AG09319 (cell line): ENCODE measurements around the gene POFUT2.

Experiments
- DNase-seq: peaks from one replicate; pipeline ENCODE4 v3.0.0-alpha.2; 2010; ENCODE audit warnings: low read depth; ENCODE audit errors: extremely low read depth
- TF ChIP-seq, protein P1 (sequence below): IDR thresholded peaks from 2 replicates; pipeline ENCODE4 v1.5.1; 2011; ENCODE audit warnings: low read depth, mild to moderate bottlenecking, inconsistent platforms, low read length, moderate library complexity

Gene POFUT2

DNA sequence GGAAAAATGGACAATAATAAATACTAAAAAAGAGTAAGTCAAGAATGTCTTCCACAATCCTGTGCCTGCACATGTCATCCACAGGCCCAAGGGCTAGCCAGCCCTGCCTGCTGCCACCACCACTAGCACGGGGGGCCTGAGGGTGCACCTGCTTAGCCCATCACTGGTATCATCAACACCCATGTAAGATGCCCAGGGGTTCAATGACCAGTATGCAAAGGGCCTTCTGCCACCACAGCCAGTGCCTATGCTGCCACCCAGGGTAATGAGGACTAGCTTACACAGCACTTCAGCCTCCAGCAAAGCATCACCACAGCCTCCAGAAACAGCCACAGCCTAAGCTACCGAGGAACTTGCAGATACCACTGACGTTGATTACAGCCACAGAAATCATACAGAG is 46.3 kb downstream of the POFUT2 start:
- TF ChIP-seq, protein P1, sequence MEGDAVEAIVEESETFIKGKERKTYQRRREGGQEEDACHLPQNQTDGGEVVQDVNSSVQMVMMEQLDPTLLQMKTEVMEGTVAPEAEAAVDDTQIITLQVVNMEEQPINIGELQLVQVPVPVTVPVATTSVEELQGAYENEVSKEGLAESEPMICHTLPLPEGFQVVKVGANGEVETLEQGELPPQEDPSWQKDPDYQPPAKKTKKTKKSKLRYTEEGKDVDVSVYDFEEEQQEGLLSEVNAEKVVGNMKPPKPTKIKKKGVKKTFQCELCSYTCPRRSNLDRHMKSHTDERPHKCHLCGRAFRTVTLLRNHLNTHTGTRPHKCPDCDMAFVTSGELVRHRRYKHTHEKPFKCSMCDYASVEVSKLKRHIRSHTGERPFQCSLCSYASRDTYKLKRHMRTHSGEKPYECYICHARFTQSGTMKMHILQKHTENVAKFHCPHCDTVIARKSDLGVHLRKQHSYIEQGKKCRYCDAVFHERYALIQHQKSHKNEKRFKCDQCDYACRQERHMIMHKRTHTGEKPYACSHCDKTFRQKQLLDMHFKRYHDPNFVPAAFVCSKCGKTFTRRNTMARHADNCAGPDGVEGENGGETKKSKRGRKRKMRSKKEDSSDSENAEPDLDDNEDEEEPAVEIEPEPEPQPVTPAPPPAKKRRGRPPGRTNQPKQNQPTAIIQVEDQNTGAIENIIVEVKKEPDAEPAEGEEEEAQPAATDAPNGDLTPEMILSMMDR: no peak
- no peak for DNase-seq

DNA sequence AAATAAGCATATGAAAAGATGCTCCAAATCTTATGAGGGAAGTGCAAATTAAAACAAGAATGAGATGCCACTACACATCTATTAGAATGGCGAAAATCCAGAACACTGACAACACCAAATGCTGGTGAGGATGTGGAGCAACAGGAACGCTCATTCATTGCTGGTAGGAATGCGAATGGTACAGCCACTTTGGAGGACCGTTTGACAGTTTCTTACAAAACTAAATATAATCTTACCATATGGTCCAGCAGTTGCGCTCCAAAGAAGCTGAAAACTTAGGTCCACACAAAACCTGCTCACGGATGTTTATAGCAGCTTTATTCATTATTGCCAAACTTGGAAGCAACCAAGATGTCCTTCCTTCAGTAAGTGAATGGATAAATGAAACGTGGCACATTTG is 50.3 kb downstream of the POFUT2 start:
- no peak for DNase-seq
- TF ChIP-seq, protein P1: no peak

DNA sequence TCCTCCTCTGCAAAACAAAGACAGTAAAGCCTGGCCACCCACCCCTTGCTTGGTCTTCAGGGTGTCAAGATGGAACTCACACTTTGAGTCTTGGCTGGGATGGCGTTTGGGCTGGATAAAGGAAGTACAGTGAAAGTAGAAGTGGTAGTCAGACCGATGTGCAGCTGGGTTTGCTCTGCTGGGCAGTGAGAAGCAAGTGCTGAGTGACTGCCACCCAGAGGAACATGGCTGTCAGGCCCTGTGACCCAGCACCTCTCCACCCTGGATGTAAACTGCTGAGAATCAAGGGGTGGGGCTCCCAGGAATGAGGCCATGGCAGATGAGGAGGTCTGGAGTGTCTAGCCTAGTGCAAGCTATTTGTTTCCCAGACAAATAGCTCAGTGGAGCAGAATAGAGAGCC is 51.2 kb downstream of the POFUT2 start:
- DNase-seq: no peak
- TF ChIP-seq, protein P1: no peak

DNA sequence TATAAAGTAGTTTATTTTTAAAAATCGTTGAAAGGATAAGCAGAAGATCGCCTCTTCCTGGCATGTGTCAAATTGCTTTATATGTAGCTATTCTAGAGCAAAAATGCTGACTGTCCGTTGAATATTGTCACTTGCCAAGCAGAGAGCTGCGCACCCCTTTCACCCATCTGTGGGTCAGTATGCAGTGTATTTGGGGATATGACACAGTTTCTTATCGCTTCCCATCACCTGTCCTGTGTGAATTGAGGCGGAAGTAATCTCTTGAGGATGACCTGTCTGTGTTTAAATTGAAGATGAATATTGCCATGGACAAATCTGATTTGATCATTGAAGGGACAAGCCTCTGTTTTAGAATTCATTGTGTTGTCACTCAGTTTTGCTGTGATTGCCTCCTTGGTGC is 52.2 kb downstream of the POFUT2 start:
- no peak for DNase-seq
- TF ChIP-seq, protein P1: no peak

DNA sequence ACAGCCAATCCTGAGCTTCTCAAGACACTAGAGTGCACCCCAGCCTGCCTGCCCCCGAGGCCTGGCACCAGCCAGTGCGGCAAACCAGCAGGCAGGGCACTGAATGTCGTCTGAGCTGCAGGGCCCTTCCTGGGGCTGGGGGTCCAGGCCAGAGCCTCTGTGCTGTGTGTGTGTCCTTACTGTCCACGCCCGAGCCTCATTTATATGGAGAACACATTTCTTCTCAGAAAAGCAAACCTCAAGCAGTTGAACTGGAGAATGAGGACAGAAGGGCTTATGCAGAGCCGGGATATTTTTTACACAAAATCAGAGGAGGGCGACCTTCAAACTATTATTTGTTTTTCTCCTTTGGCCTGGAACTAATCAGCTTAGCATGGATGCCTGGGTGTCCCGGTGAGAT is 52.7 kb downstream of the POFUT2 start:
- no peak for DNase-seq
- TF ChIP-seq, protein P1: no peak

DNA sequence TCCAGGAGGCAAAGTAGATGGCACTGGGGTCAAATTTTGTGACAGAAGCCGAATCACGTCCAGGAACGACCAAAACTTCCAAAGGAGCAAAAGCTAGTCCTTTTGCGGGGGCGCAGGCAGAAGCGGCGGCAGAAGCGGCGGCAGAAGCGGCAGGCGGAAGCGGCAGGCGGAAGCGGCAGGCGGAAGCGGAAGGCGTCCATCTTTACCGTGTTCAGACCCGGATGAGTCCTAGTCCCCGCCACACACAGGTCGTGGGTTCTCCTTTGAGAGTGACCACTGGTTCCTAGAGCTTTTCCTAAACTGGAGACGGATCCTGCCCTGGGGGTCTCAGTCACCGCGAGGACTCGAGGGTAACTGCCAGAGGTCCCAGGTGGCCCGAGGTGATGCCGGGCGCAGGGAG is 53.6 kb downstream of the POFUT2 start:
- DNase-seq: no peak
- TF ChIP-seq, protein P1: no peak

DNA sequence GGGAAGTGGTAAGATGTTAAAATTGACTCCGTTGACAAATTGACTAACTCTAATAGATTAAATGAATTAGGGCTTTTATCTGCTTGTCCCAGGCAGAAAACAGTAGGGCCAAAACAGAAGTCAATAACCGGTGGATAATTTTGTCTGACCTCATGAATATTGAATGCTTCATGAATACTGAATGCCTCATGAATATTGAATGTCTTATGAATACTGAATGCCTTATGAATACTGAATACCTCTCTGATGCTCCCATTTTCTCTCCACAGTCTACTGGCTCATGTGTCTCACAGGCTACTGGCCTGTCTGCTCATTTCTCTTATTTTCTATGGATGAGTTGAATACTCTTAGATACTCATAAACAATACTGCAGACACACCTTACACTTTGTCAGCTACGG is 56.0 kb downstream of the POFUT2 start:
- no peak for DNase-seq
- TF ChIP-seq, protein P1: no peak
